Embryonic facial prominence (tissue), 1 donor: ENCODE results near the gene ADAMTS18.

ENCODE experiments used
- DNase-seq: peaks from one replicate; pipeline ENCODE4 v3.0.0-alpha.2; 2016; ENCODE audit errors: extremely low spot score

Gene ADAMTS18

GRCh38 chr16:77328768-77329167, 106.1 kb downstream of the ADAMTS18 start:
- no peak for DNase-seq

- no peak for DNase-seq
Measured at GRCh38 chr16:77328274-77328673, 106.6 kb downstream of the ADAMTS18 start.

- no peak for DNase-seq
Measured at GRCh38 chr16:77327717-77328116, 107.1 kb downstream of the ADAMTS18 start.

GRCh38 chr16:77324729-77325128, 110.1 kb downstream of the ADAMTS18 start:
- no peak for DNase-seq

GRCh38 chr16:77323695-77324094, 111.1 kb downstream of the ADAMTS18 start:
- DNase-seq, result no peak

- no peak for DNase-seq
Measured at GRCh38 chr16:77322757-77323156, 112.1 kb downstream of the ADAMTS18 start.

GRCh38 chr16:77317059-77317458, 117.8 kb downstream of the ADAMTS18 start:
- DNase-seq, result no peak

GRCh38 chr16:77310877-77311276, 124.0 kb downstream of the ADAMTS18 start:
- no peak for DNase-seq

GRCh38 chr16:77308163-77308561, 126.7 kb downstream of the ADAMTS18 start:
- no peak for DNase-seq

GRCh38 chr16:77307426-77308162, 127.2 kb downstream of the ADAMTS18 start:
- no peak for DNase-seq

GRCh38 chr16:77306075-77306474, 128.8 kb downstream of the ADAMTS18 start:
- no peak for DNase-seq

- no peak for DNase-seq
Measured at GRCh38 chr16:77304877-77305276, 130.0 kb downstream of the ADAMTS18 start.

GRCh38 chr16:77304134-77304533, 130.7 kb downstream of the ADAMTS18 start:
- DNase-seq, result no peak

GRCh38 chr16:77302674-77303073, 132.2 kb downstream of the ADAMTS18 start:
- no peak for DNase-seq

GRCh38 chr16:77302249-77302648, 132.6 kb downstream of the ADAMTS18 start:
- no peak for DNase-seq

- DNase-seq, result no peak
Measured at GRCh38 chr16:77300256-77300655, 134.6 kb downstream of the ADAMTS18 start.

GRCh38 chr16:77299395-77299794, 135.4 kb downstream of the ADAMTS18 start:
- no peak for DNase-seq

- no peak for DNase-seq
Measured at GRCh38 chr16:77298418-77299360, 136.1 kb downstream of the ADAMTS18 start.

- DNase-seq, result no peak
Measured at GRCh38 chr16:77297996-77298395, 136.8 kb downstream of the ADAMTS18 start.

GRCh38 chr16:77295896-77296295, 138.9 kb downstream of the ADAMTS18 start:
- no peak for DNase-seq

GRCh38 chr16:77290451-77291115, 144.3 kb downstream of the ADAMTS18 start:
- DNase-seq, result no peak

GRCh38 chr16:77289331-77289809, 145.5 kb downstream of the ADAMTS18 start:
- DNase-seq, result no peak
